ENCODE data around the gene ELN.

The ELN gene

DNA sequence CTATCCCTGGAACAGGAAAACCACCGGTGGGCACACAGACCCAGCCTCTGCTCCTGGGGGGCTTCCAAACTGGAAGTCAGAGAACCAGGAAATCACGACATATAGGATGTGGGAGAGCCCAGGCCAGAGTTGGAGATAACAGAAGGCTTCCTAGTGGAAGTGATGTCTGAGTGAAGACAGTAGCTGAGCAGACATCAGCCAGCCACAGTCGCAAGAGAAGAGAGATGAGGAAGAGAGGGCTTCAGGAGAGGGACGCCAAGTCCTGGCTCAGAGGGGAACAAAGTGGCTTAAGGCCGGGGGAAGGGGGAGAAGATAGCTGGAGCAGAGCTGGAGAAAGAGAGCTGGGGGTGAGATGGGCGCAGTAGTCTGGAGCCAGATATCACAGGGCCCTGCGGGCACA is 30.9 kb upstream of the ELN start:
- H3K4me1 ChIP-seq (ENCODE audit: control insufficient read depth, low read length), result no peaks in the 10 kb centered on the region
- H3K9me3 ChIP-seq (ENCODE audit: control insufficient read depth, insufficient read depth, low read length), result peaks cover 16% of the 10 kb centered on the region
- peaks cover 4% of the 10 kb centered on the region; the same call in 1 of the 2 replicates for H3K27me3 ChIP-seq (ENCODE audit: control insufficient read depth, low read length)
- H4K20me1 ChIP-seq (ENCODE audit: control insufficient read depth, insufficient read depth, low read depth, low read length), result no peaks in the 10 kb centered on the region
- no peak overlapping the region for H3K4me3 ChIP-seq (ENCODE audit: low read length)
- H3K36me3 ChIP-seq (ENCODE audit: control insufficient read depth, low read length), result no peaks in the 10 kb centered on the region
- H3K79me2 ChIP-seq (ENCODE audit: control insufficient read depth, low read length), result no peaks in the 10 kb centered on the region
- H3K9me2 ChIP-seq (replicated peaks; ENCODE audit: control insufficient read depth, low read length), result no peaks in the 10 kb centered on the region
- H3K4me2 ChIP-seq (ENCODE audit: low read length), result no peak overlapping the region
- no peak overlapping the region for H3K27ac ChIP-seq (ENCODE audit: low read depth, low read length)
- no peaks in the 10 kb centered on the region for H3F3A ChIP-seq (ENCODE audit: control insufficient read depth, insufficient read depth)
- TF ChIP-seq, protein P1, sequence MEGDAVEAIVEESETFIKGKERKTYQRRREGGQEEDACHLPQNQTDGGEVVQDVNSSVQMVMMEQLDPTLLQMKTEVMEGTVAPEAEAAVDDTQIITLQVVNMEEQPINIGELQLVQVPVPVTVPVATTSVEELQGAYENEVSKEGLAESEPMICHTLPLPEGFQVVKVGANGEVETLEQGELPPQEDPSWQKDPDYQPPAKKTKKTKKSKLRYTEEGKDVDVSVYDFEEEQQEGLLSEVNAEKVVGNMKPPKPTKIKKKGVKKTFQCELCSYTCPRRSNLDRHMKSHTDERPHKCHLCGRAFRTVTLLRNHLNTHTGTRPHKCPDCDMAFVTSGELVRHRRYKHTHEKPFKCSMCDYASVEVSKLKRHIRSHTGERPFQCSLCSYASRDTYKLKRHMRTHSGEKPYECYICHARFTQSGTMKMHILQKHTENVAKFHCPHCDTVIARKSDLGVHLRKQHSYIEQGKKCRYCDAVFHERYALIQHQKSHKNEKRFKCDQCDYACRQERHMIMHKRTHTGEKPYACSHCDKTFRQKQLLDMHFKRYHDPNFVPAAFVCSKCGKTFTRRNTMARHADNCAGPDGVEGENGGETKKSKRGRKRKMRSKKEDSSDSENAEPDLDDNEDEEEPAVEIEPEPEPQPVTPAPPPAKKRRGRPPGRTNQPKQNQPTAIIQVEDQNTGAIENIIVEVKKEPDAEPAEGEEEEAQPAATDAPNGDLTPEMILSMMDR (IDR thresholded peaks at IDR 0.05; ENCODE audit: low read depth, low read length, poor library complexity, severe bottlenecking), result no peak
- no peak for TF ChIP-seq EZH2phosphoT487 (IDR thresholded peaks at IDR 0.05; ENCODE audit: borderline replicate concordance, low read length)

DNA sequence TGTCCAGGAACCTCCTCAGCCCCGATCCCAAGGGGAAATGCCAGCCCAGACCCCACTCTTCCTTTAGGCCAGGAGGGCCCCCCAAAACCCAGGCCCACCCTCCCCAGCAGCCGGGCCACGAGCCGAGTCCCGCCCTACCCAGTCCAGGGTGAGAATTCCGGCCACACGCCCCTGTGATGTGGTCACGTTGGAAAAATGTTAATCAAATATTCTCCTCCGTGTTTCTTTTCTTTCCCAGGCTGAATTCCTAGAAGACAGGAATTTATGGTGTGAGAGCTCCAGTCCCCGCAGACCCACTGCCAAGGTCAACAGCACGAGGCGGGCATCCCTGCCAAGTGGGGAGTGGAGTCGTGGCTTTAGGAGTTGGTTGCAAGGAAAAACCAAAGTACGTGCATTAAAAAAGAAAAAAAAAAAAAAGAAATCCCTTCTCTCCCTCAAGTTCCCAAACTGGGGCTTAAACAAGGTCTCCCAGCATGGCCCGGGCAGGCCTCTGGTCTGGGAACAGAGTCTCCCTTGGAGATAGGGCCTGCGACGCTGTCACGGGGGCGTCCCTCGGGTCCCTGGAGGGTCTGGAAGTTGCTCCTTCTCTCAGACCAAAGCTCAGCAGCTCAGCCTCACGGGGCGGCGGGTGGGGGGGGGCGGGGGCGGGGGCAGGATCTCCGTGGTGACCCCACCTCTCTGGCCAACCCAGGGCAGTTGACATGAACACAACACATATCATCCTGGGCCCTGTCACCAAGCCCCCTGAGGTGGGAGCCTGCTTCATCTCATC is 28.1 kb upstream of the ELN start:
- Histone ChIP-seq H3K36me3 (ENCODE audit: control insufficient read depth, low read length) (no peaks in the 10 kb centered on the region), H3K27ac (ENCODE audit: low read depth, low read length) (no peak overlapping the region), H3K4me2 (ENCODE audit: low read length) (no peak overlapping the region), H3K9me3 (ENCODE audit: control insufficient read depth, insufficient read depth, low read length) (peaks cover 7% of the 10 kb centered on the region; the same call in 1 of the 2 replicates), H3K4me1 (ENCODE audit: control insufficient read depth, low read length) (no peaks in the 10 kb centered on the region), H3K4me3 (ENCODE audit: low read length) (no peak overlapping the region), H4K20me1 (ENCODE audit: control insufficient read depth, insufficient read depth, low read depth, low read length) (no peaks in the 10 kb centered on the region), H3F3A (ENCODE audit: control insufficient read depth, insufficient read depth) (no peaks in the 10 kb centered on the region), H3K27me3 (ENCODE audit: control insufficient read depth, low read length) (peaks cover 13% of the 10 kb centered on the region; the same call in 1 of the 2 replicates), H3K9me2 (replicated peaks; ENCODE audit: control insufficient read depth, low read length) (no peaks in the 10 kb centered on the region), H3K79me2 (ENCODE audit: control insufficient read depth, low read length) (no peaks in the 10 kb centered on the region)
- no peak for TF ChIP-seq EZH2phosphoT487 (IDR thresholded peaks at IDR 0.05; ENCODE audit: borderline replicate concordance, low read length)
- TF ChIP-seq, protein P1 (IDR thresholded peaks at IDR 0.05; ENCODE audit: low read depth, low read length, poor library complexity, severe bottlenecking), result no peak

DNA sequence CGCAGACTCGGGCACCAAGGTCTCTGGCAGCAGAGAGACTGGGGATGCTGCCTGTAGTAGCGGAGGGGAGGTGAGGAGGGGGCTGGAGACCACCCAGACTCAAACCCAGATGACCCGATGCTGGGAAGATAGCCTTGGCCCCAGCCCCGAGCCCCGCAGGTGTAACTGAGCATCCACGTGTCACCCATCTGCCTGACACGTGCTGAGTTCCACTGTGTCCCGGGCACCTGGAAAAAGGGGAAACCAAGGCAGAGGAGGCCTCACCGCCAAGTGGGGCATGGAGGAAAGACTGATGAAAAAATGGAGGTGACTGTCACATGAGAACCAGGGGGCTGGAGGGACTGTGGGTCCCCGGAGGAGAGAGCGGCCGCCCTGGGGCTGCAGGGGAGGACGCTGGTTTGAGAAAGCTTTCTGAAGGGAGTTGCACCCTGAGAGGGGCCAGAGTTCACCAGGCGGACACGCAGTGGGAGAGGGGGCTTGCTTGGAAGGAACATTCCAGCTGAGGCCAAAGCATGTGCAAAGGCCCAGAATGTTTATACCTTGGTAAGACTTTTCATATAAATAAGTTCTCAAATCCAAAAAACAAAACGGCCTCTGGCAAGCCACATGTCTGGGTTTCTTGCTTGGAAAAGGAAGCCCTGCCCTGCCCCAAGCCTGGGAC is 27.4 kb upstream of the ELN start:
- H3K4me1 ChIP-seq (ENCODE audit: control insufficient read depth, low read length), result no peaks in the 10 kb centered on the region
- H3K27ac ChIP-seq (ENCODE audit: low read depth, low read length), result no peak overlapping the region
- H3F3A ChIP-seq (ENCODE audit: control insufficient read depth, insufficient read depth), result no peaks in the 10 kb centered on the region
- H3K4me3 ChIP-seq (ENCODE audit: low read length), result no peak overlapping the region
- H3K9me3 ChIP-seq (ENCODE audit: control insufficient read depth, insufficient read depth, low read length), result 0 out of 2 replicates have a peak, but pooled peaks cover 2% of the 10 kb centered on the region
- no peaks in the 10 kb centered on the region for H3K36me3 ChIP-seq (ENCODE audit: control insufficient read depth, low read length)
- no peak overlapping the region for H3K4me2 ChIP-seq (ENCODE audit: low read length)
- no peaks in the 10 kb centered on the region for H3K79me2 ChIP-seq (ENCODE audit: control insufficient read depth, low read length)
- TF ChIP-seq EZH2phosphoT487 (IDR thresholded peaks at IDR 0.05; ENCODE audit: borderline replicate concordance, low read length), result no peak
- TF ChIP-seq, protein P1 (IDR thresholded peaks at IDR 0.05; ENCODE audit: low read depth, low read length, poor library complexity, severe bottlenecking), result no peak
- peaks cover 13% of the 10 kb centered on the region; the same call in 1 of the 2 replicates for H3K27me3 ChIP-seq (ENCODE audit: control insufficient read depth, low read length)
- H3K9me2 ChIP-seq (replicated peaks; ENCODE audit: control insufficient read depth, low read length), result no peaks in the 10 kb centered on the region
- H4K20me1 ChIP-seq (ENCODE audit: control insufficient read depth, insufficient read depth, low read depth, low read length), result no peaks in the 10 kb centered on the region
